HepG2 (cell line): Measurements from ENCODE around the gene TAF8. TPM values are rescaled to one million over a fixed set of nuclear protein-coding genes. Genes with fewer than 3 reads are reported as not detected.

ENCODE experiments used
- ATAC-seq: fragments of 200-7000 bp; cut with Tn5 transposase; 3 replicates; pipeline ENCODE4 v1.9.1; 2020; ENCODE audit warnings: mild to moderate bottlenecking, moderate library complexity
- BruUV-seq: library from RNA; stranded (reverse); fragments of 400-500 nt; replicated peaks from 2 replicates; lab custom pipeline; 2021; lab: Mats Ljungman, UMichigan
- CTCF ChIA-PET: fragments of 300-600 bp; formaldehyde crosslinking; extraction: SDS; loops from one replicate; lab custom pipeline; 2021; ENCODE audit warnings: low total read pairs, inconsistent platforms, low intra/inter-chr PET ratio; lab: Yijun Ruan, JAX
- POLR2A ChIA-PET: fragments of 350-600 bp; sonication (Branson Sonifier 250); formaldehyde crosslinking; loops from one replicate; lab custom pipeline; 2020; ENCODE audit warnings: antibody characterized with exemption, inconsistent platforms; lab: Yijun Ruan, JAX
- DNase-seq: peaks from one replicate; pipeline ENCODE4 v3.0.0-alpha.2; 2015; ENCODE audit warnings: low spot score
- FAIRE-seq: peaks from 3 replicates; lab custom pipeline; 2011; peaks lifted over from hg19 to GRCh38; lab: Jason Lieb, UNC
- H2AFZ ChIP-seq: one replicate; pipeline ENCODE4 v1.6.1; 2011; ENCODE audit warnings: low read length, inconsistent platforms
- H3K27ac ChIP-seq: fragments of 300-600 bp; 3 replicates; pipeline ENCODE4 v1.8.0; 2011; ENCODE audit warnings: mixed run types, mild to moderate bottlenecking, mixed read lengths, low read length, inconsistent platforms; ENCODE audit not compliant: insufficient read depth; ENCODE audit errors: extremely low read length
- H3K27me3 ChIP-seq, 2 experiments: fragments of 200-600 bp in 1 of 2; 2 replicates in 1 of 2; 3 replicates in 1 of 2; pipeline versions ENCODE4 v1.6.0 to v1.8.0; 2011; ENCODE audit warnings: low read length in 2 of 2, mild to moderate bottlenecking in 2 of 2, moderate library complexity in 2 of 2, inconsistent platforms in 1 of 2; ENCODE audit not compliant: insufficient read depth in 2 of 2, control insufficient read depth in 1 of 2
- H3K36me3 ChIP-seq, 2 experiments: fragments of 200-600 bp in 1 of 2; replicated peaks in 1 of 2; 2 replicates in 1 of 2; 3 replicates in 1 of 2; pipeline versions ENCODE4 v1.5.1 to v1.8.0; 2011; ENCODE audit warnings: low read length in 2 of 2, inconsistent platforms in 1 of 2; ENCODE audit not compliant: insufficient read depth in 2 of 2, control insufficient read depth in 1 of 2
- H3K4me1 ChIP-seq: 2 replicates; pipeline ENCODE4 v1.5.1; 2012; ENCODE audit warnings: low read length, inconsistent platforms; ENCODE audit not compliant: insufficient read depth
- H3K4me2 ChIP-seq: 2 replicates; pipeline ENCODE4 v1.6.0; 2011; ENCODE audit warnings: low read depth, low read length, inconsistent platforms
- H3K4me3 ChIP-seq, 3 experiments: fragments of 200-600 bp in 1 of 3; sonication (generic), shearing (Covaris generic) in 1 of 3; replicated peaks in 1 of 3; 2 replicates each; pipeline ENCODE4 v1.5.1; 2011 to 2016; ENCODE audit warnings: low read length in 3 of 3, inconsistent platforms in 2 of 3, low read depth in 2 of 3, mild to moderate bottlenecking in 2 of 3, control low read depth in 1 of 3, mixed read lengths in 1 of 3; ENCODE audit not compliant: insufficient read depth in 1 of 3
- H3K79me2 ChIP-seq: one replicate; pipeline ENCODE4 v1.6.1; 2011; ENCODE audit warnings: low read length, inconsistent platforms; ENCODE audit not compliant: insufficient read depth
- H3K9ac ChIP-seq: 2 replicates; pipeline ENCODE4 v1.6.0; 2011; ENCODE audit warnings: mild to moderate bottlenecking, low read depth, low read length, inconsistent platforms; ENCODE audit not compliant: insufficient read depth
- H3K9me3 ChIP-seq: 2 replicates; pipeline ENCODE4 v1.5.1; 2012; ENCODE audit warnings: mild to moderate bottlenecking, low read length
- H4K20me1 ChIP-seq: 2 replicates; pipeline ENCODE4 v1.6.0; 2011; ENCODE audit warnings: inconsistent platforms, mild to moderate bottlenecking, low read length, moderate library complexity; ENCODE audit not compliant: insufficient read depth
- HOXA9 ChIP-seq: sonication (generic); formaldehyde crosslinking; IDR thresholded peaks from 2 replicates; pipeline ENCODE4 v1.8.1; 2022; ENCODE audit warnings: missing genetic modification reagents, mild to moderate bottlenecking, moderate library complexity, borderline replicate concordance
- SAFB2 ChIP-seq: sonication (generic); formaldehyde crosslinking; IDR thresholded peaks from 2 replicates; pipeline ENCODE4 v1.5.1; 2020; ENCODE audit warnings: missing genetic modification reagents, low read depth, mild to moderate bottlenecking, borderline replicate concordance
- SMAD9 ChIP-seq: sonication (generic); formaldehyde crosslinking; IDR thresholded peaks from 2 replicates; pipeline ENCODE4 v1.5.1; 2020; ENCODE audit warnings: mild to moderate bottlenecking, missing genetic modification reagents
- WGBS: methylation state at CpG from one replicate; pipeline ENCODE4 v1.1.6; 2017; ENCODE audit warnings: low lambda C conversion rate; 5-methylcytosine and 5-hydroxymethylcytosine counted together
- in situ Hi-C: cut with HindIII; loops from 2 replicates; pipeline ENCODE4 v1.10.0; 2017; ENCODE audit warnings: low pct_unique_long_range_greater_than_20kb; ENCODE audit not compliant: extremely low pct_ligation_motif_present
- intact Hi-C: fragments of 100-400 bp; cut with micrococcal nuclease; formaldehyde crosslinking; loops from one replicate; pipeline ENCODE4 v1.10.0; 2022; ENCODE audit not compliant: unreplicated experiment
- polyA plus RNA-seq, 8 experiments: library from polyadenylated mRNA; depleted of rRNA in 3 of 8; stranded (reverse) in 7 of 8; unstranded in 1 of 8; fragments of >200 nt; fragmentation: Illumina TruSeq in 4 of 8; extraction: Trizol in 4 of 8; gene quantifications; 2 replicates each; pipeline versions ENCODE4 v1.2.1 to v1.2.3, GENCODE V29; 2011 to 2016; ENCODE audit warnings: low read depth in 4 of 8, missing spikeins in 1 of 8, mixed read lengths in 1 of 8; ENCODE audit not compliant: insufficient read depth in 1 of 8
- total RNA-seq, 5 experiments: library from RNA; depleted of rRNA; stranded (reverse); fragments of >200 nt; fragmentation: Illumina TruSeq; extraction: Trizol; gene quantifications; 2 replicates each; pipeline ENCODE4 v1.2.3, GENCODE V29; 2016; ENCODE audit warnings: low read depth in 1 of 5
- TF ChIP-seq, protein P1 (sequence below): sonication (generic); formaldehyde crosslinking; IDR thresholded peaks from 2 replicates; pipeline ENCODE4 v1.4.0; 2020; ENCODE audit warnings: mild to moderate bottlenecking, missing genetic modification reagents
- TF ChIP-seq, protein P2 (sequence below): sonication (generic); formaldehyde crosslinking; conservative IDR thresholded peaks from 2 replicates; pipeline ENCODE4 v1.8.0; 2022; ENCODE audit warnings: mild to moderate bottlenecking, moderate library complexity, missing genetic modification reagents

Gene TAF8
- total and polyA plus RNA-seq, 2 of the 13 experiments (the other 11 are each of a cell fraction or from before 2014, with no cell fraction given): 25.2 to 25.8 TPM

DNA sequence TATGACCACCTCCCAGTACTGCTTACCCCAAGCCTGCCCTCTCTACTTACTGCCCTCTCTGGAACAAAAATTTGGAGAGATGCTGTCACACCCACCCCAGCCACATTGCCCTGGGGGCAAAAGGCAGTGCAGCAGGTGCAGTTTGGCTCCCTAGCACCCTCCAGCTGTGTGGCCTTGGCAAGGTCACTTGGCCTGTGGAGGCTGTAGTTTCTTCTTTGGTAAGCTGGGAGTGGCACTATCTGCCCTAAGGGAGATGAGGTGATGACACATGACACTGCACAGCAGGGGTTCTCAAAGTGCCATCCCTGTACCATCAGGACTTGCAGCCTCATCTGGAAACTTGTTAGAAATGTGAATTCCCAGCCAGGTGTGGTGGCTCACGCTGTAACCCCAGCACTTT lies 44.8 kb downstream of the TAF8 start:
- Histone ChIP-seq H3K27me3 (peaks cover 0 to 6% of the 10 kb centered on the region in 2 experiments; a peak in 1 of 5 replicates), H3K9ac (no peak overlapping the region), H3K4me3 (no peak overlapping the region), H4K20me1 (no peaks in the 10 kb centered on the region), H3K9me3 (no peaks in the 10 kb centered on the region), H3K79me2 (no peaks in the 10 kb centered on the region), H3K27ac (no peak overlapping the region), H3K4me2 (no peak overlapping the region), H2AFZ (no peak overlapping the region), H3K4me1 (peaks cover 56% of the 10 kb centered on the region), H3K36me3 (no peaks in the 10 kb centered on the region)
- POLR2A ChIA-PET: interaction anchor here (1.6 to 1.8 kb wide), 3 partner anchors 8 to 42 kb away, joined by 4 to 14 read pairs (median 7); no protein-coding TSS in a partner anchor
- in situ Hi-C loops: no loop called here
- no peak for DNase-seq
- 36% methylated on average over 1 of the region's 1 CpG for WGBS
- ATAC-seq: no peak
- CTCF ChIA-PET: no interaction called here
- intact Hi-C loops: no loop called here
- TF ChIP-seq, protein P1, sequence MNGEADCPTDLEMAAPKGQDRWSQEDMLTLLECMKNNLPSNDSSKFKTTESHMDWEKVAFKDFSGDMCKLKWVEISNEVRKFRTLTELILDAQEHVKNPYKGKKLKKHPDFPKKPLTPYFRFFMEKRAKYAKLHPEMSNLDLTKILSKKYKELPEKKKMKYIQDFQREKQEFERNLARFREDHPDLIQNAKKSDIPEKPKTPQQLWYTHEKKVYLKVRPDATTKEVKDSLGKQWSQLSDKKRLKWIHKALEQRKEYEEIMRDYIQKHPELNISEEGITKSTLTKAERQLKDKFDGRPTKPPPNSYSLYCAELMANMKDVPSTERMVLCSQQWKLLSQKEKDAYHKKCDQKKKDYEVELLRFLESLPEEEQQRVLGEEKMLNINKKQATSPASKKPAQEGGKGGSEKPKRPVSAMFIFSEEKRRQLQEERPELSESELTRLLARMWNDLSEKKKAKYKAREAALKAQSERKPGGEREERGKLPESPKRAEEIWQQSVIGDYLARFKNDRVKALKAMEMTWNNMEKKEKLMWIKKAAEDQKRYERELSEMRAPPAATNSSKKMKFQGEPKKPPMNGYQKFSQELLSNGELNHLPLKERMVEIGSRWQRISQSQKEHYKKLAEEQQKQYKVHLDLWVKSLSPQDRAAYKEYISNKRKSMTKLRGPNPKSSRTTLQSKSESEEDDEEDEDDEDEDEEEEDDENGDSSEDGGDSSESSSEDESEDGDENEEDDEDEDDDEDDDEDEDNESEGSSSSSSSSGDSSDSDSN: 0 out of 2 replicates have a peak, but pooled peaks have one; percentile 3
- TF ChIP-seq SAFB2 (CRISPR knock-in tag): 0 out of 2 replicates have a peak, but pooled peaks have one; percentile 43
- TF ChIP-seq, protein P2, sequence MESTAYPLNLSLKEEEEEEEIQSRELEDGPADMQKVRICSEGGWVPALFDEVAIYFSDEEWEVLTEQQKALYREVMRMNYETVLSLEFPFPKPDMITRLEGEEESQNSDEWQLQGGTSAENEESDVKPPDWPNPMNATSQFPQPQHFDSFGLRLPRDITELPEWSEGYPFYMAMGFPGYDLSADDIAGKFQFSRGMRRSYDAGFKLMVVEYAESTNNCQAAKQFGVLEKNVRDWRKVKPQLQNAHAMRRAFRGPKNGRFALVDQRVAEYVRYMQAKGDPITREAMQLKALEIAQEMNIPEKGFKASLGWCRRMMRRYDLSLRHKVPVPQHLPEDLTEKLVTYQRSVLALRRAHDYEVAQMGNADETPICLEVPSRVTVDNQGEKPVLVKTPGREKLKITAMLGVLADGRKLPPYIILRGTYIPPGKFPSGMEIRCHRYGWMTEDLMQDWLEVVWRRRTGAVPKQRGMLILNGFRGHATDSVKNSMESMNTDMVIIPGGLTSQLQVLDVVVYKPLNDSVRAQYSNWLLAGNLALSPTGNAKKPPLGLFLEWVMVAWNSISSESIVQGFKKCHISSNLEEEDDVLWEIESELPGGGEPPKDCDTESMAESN: no peak
- TF ChIP-seq SMAD9 (CRISPR knock-in tag): no peak
- no peak for TF ChIP-seq HOXA9
- FAIRE-seq: no peak
- no TSS peak for BruUV-seq
